SKM-1 treated with dmso at 0.1 percent for 144 hours (cell line): ENCODE results near the gene ZBTB9.
A peak's percentile ranks its signal among the peaks of the same experiment; 100 is the strongest.
"Not testable (repeated sequence)": the region's sequence is repeated elsewhere in the genome, so short reads cannot be mapped to it uniquely, and the experiment has no call there.

Experiments used
- DNase-seq: peaks from one replicate; lab custom pipeline; 2025; ENCODE audit not compliant: unreplicated experiment; lab: John Stamatoyannopoulos, UW

Gene ZBTB9

GRCh38 chr6:33459226-33459625 lies 4.8 kb downstream of the ZBTB9 start:
- DNase-seq, result no peak

DNA sequence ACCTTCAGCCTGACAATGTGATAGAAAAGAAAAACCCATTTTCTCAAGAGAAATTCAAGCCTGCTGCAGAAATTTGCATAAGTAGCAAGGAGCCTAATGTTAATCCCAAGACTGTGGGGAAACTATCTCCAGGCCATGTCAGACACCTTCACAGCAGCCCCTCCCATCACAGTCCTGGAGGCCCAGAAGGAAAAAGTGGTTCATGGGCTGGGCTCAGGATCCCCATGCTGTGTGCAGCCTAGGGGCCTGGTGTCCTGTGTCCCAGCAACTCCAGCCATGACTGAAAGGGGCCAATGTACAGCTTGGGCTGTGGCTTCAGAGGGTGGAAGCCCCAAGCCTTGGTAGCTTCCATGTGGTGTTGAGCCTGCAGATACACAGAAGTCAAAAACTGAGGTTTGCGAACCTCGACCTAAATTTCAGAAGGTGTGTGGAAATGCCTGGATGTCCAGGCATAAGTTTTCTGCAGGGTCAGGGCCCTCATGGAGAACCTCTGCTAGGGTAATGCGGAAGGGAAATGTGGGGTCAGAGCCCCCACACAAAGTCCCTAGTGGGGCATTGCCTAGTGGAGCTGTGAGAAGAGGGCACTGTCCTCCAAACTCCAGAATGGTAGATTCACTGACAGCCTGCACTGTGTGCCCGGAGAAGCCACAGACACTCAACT lies 11.8 kb downstream of the ZBTB9 start:
- no peak for DNase-seq

DNA sequence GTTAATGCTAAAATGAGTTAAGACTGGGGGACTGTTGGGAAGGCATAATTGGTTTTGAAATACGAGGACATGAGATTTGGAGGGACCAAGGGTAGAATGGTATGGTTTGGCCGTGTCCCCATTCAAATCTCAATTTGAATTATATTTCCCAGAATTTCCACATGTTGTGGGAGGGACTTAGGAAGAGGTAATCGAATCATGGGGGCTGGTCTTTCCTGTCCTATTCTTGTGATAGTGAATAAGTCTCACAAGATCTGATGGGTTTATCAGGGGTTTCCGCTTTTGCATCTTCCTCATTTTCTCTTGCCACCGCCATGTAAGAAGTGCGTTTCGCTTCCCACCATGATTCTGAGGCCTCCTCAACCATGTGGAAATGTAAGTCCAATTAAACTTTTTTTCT lies 12.7 kb downstream of the ZBTB9 start:
- no peak for DNase-seq

DNA sequence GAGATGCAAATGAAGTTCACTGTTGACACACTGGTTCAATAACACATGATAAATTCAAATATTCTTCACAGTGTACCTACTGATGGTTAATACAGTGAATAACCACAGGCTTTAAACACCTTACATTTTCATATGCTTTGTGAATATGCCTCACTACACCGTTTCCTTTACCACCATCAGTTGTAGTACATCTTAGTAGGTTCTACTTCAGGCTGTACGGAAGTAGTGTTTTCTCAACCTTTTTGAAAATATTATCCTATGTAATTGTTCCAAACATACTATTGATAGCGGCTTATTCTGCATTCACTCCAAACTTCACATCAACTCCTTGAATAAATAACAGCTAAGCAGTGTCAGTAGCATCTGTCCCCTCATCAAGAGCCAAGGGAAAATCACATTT lies 15.3 kb downstream of the ZBTB9 start:
- DNase-seq, result no peak

- DNase-seq, result no peak
Measured at GRCh38 chr6:33477864-33478263, 23.5 kb downstream of the ZBTB9 start.

- DNase-seq, result no peak
Measured at GRCh38 chr6:33481192-33481591, 26.8 kb downstream of the ZBTB9 start.

DNA sequence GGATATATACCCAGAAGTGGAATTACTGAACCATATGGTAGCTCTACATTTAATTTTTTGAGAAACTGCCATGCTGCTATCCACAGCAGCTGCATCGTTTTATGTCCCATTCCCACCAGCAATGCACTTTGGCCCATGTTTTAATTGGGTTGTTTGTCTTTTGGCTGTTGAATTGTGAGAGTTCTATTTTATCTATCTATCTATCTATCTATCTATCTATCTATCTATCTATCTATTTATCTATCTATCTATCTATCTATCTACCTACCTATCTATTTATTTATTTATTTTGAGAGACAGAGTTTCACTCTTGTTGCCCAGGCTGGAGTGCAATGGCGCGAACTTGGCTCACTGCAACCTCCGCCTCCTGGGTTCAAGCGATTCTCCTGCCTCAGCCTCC lies 28.2 kb downstream of the ZBTB9 start:
- DNase-seq, result not testable (repeated sequence)

- DNase-seq, result no peak
Measured at GRCh38 chr6:33483678-33484077, 29.3 kb downstream of the ZBTB9 start.

GRCh38 chr6:33484673-33485262 lies 30.4 kb downstream of the ZBTB9 start:
- DNase-seq, result not testable (repeated sequence)

DNA sequence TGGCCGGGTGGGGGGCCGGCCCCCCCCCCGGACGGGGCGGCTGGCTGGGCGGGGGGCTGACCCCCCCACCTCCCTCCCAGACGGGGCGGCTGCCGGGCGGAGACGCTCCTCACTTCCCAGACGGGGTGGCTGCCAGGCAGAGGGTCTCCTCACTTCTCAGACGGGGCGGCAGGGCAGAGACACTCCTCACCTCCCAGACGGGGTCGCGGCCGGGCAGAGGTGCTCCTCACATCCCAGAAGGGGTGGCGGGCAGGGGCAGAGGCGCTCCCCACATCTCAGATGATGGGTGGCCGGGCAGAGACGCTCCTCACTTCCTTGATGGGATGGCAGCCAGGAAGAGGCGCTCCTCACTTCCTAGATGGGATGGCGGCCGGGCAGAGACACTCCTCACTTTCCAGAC lies 31.3 kb downstream of the ZBTB9 start:
- DNase-seq, result not testable (repeated sequence)

DNA sequence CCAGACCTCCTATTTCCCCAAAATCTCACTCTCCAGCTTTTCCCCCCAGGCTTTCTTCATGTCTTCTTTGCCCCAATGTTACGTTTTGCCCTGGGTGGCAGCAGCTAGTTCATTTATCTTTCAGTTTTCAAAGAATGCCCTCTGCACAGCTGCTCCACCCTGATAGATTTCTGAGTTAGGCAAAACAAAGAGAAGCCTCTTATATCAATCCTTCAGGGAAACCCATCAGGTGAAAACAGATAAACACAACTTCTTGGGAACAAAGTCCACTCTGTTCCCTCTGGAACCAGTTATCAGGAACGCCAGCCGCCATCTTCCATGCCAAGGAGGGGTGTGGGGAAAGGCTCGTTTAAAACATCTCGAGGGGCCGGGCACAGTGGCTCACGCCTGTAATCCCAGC lies 34.0 kb downstream of the ZBTB9 start:
- DNase-seq, result no peak

DNA sequence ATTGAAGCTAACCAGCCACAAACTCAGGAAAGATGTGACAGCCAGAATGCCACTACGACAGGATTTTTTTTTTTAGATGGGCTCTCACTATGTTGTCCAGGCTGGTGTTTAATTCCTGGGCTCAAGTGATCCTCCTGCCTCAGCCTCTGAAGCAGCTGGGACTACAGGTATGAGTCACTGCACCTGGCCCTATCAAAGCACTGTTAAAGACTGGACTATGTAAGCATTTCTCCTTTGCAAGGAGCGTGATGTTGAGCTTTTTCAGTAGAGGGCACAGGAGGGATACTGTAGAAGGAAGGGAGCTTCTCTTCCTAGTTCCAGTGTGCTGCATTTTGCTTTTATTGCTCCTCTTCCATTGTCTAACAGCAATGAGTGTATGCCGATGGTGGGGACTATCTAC lies 35.8 kb downstream of the ZBTB9 start:
- no peak for DNase-seq

DNA sequence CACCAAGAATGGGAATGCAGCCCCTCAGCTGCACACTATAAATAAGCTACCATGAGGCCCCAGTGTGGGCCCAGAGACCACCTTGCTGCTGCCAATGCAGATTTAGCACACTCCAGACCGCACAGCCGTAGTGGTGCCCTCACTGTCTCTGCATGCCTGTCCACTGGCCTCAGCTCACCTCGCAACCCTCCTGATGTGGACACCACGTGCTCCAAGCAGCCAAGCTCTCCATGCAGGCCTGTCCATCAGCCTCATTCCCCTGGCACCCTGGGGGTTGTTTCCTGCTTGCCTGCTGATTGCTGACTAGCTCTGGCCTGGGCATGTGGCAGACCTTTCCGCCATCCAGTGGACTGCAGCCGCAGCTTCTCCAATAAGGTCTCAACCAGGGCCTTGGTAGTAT lies 36.2 kb downstream of the ZBTB9 start:
- DNase-seq, result no peak

GRCh38 chr6:33492093-33492492 lies 37.7 kb downstream of the ZBTB9 start:
- no peak for DNase-seq

- no peak for DNase-seq
Measured at GRCh38 chr6:33497157-33497556, 42.8 kb downstream of the ZBTB9 start.

DNA sequence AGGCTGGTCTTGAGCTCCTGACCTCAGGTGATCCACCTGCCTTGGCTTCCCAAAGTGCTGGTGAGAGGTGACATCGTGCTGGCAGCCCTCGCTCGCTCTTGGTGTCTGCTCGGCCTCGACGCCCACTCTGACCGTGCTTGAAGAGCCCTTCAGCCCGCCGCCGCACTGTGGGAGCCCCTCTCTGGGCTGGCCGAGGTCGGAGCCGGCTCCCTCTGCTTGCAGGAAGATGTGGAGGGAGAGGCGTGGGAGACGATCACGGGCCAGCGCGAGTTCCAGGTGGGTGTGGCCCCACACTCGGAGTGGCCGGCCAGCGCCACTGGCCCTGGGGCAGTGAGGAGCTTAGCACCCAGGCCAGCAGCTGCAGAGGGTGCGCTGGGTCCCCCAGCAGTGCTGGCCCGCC lies 48.1 kb downstream of the ZBTB9 start:
- DNase-seq, result no peak

DNA sequence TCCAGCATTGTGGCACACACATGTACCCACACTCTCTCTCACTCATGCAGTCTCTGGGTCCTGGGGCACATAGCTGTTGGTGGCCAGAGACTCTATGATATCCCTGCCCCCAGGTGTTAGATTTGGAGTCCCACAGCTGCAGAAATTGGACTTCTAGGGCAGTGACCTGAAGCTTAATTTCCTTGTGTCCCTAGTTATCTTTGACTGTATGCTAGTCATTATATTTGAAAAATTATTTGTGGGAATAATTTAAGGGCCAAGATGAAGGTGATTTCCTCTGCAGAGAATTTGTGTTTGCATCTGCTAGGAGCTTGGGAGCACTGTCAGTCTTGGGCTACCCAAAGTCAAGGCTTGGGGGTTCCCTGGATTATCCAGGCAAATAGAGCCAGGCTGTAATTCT lies 50.1 kb downstream of the ZBTB9 start:
- no peak for DNase-seq

DNA sequence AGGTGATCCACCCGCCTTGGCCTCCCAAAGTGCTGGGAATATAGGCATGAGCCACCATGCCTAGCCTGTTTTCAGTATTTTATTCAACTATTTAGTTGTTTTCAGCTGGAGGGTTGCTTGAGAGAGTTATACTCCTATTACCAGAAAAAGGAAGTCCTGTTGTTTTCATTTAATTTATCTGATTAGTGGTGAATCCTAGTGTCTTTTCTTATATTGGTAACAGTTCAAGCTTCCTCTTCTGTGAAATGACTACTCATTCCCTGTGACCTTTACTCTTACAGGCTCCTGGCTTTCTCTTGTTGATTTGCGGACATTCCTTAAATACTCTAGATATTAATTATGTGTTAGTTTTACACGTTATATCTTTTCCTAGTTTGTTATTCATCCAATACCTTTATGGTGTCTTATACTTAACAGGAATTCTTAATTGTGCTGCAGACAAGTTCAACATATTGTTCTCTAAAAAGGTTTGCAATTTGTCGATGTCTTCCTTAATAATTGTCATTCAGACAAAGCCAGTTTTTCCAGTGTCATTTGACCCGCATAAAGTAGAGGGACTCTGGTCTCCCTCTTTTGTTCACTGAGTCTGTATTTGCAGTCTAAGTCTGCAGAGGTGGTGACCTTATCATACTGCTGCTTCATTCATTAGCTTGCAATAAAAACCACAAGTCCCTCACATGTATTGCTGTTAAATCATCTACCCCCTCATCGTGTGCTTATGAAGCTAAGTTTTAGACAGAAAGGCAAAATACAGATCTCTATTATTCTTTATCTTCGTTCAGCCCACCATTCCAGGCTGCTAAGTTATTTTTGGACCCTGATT lies 51.4 kb downstream of the ZBTB9 start:
- peak; percentile 9 for DNase-seq
